MCF 10A (cell line): ENCODE data around the gene MED13L. TPM values are rescaled to one million over a fixed set of nuclear protein-coding genes. Genes with fewer than 3 reads are reported as not detected.

ENCODE experiments used
- BruUV-seq: library from RNA; stranded (reverse); fragments of 400-500 nt; replicated peaks from 2 replicates; lab custom pipeline; 2021; lab: Mats Ljungman, UMichigan
- CTCF ChIA-PET: fragments of 300-600 bp; sonication (Branson Sonifier 250); formaldehyde crosslinking; extraction: SDS; loops from one replicate; lab custom pipeline; 2021; ENCODE audit warnings: antibody characterized with exemption, inconsistent platforms; lab: Yijun Ruan, JAX
- POLR2A ChIA-PET: fragments of 300-600, 350-650 bp; sonication (Branson Sonifier 250); formaldehyde crosslinking; extraction: SDS; loops from one replicate; lab custom pipeline; 2020; ENCODE audit warnings: antibody characterized with exemption, inconsistent platforms; lab: Yijun Ruan, JAX
- DNase-seq: peaks from one replicate; pipeline ENCODE4 v3.0.0-alpha.2; 2018; ENCODE audit not compliant: unreplicated experiment
- H3K27ac Mint-ChIP-seq: one replicate; pipeline ENCODE4 v1.8.0; 2022; ENCODE audit warnings: mild to moderate bottlenecking, low read depth, mixed read lengths; ENCODE audit not compliant: unreplicated experiment
- H3K27me3 Mint-ChIP-seq: one replicate; pipeline ENCODE4 v1.8.0; 2022; ENCODE audit warnings: mixed read lengths; ENCODE audit not compliant: insufficient read depth, unreplicated experiment
- H3K36me3 Mint-ChIP-seq: one replicate; pipeline ENCODE4 v1.8.0; 2022; ENCODE audit warnings: mild to moderate bottlenecking, moderate library complexity, mixed read lengths; ENCODE audit not compliant: insufficient read depth, unreplicated experiment
- H3K4me1 Mint-ChIP-seq: one replicate; pipeline ENCODE4 v1.8.0; 2022; ENCODE audit warnings: mixed read lengths; ENCODE audit not compliant: insufficient read depth, unreplicated experiment
- H3K4me3 Mint-ChIP-seq: one replicate; pipeline ENCODE4 v1.8.0; 2022; ENCODE audit warnings: mild to moderate bottlenecking, moderate library complexity, mixed read lengths; ENCODE audit not compliant: unreplicated experiment
- H3K9me3 Mint-ChIP-seq: one replicate; pipeline ENCODE4 v1.8.0; 2022; ENCODE audit warnings: mixed read lengths; ENCODE audit not compliant: unreplicated experiment
- CTCF ChIP-seq: fragments of 200-600 bp; IDR thresholded peaks from one replicate; pipeline ENCODE4 v1.8.0; 2022; ENCODE audit warnings: antibody characterized with exemption, mild to moderate bottlenecking; ENCODE audit not compliant: unreplicated experiment
- intact Hi-C: fragments of 100-400 bp; cut with micrococcal nuclease; formaldehyde crosslinking; loops from 2 replicates; pipeline ENCODE4 v1.14.1; 2022
- total RNA-seq: library from RNA; stranded (reverse); gene quantifications from 2 replicates; pipeline ENCODE4 v1.2.3, GENCODE V29; 2022

Gene MED13L
- total RNA-seq, 1 experiment from 2014 or later: 91.6 TPM

- TF ChIP-seq CTCF: no peak
- intact Hi-C loops: no loop called here
- ChIA-PET CTCF (interaction anchor here (0.7 to 1.2 kb wide), 4 partner anchors 22 to 617 kb away, joined by 3 to 4 read pairs (median 4); no protein-coding TSS in a partner anchor), POLR2A (interaction anchor here (0.5 kb wide), 1 partner anchor 127 kb away, joined by 4 read pairs; no protein-coding TSS in a partner anchor)
- H3K36me3 Mint-ChIP-seq: peaks cover 13% of the 10 kb centered on the region
- no peaks in the 10 kb centered on the region for H3K9me3 Mint-ChIP-seq
- H3K27ac Mint-ChIP-seq: no peak overlapping the region
- BruUV-seq: no TSS peak
- H3K27me3 Mint-ChIP-seq: no peaks in the 10 kb centered on the region
- no peak for DNase-seq
- H3K4me3 Mint-ChIP-seq: no peak overlapping the region
- peaks cover 10% of the 10 kb centered on the region for H3K4me1 Mint-ChIP-seq
These were observed 185.3 kb downstream of the MED13L start for GRCh38 chr12:116092162-116092561.

- Mint-ChIP-seq H3K9me3 (no peaks in the 10 kb centered on the region), H3K36me3 (peaks cover 13% of the 10 kb centered on the region), H3K4me1 (peaks cover 10% of the 10 kb centered on the region), H3K4me3 (no peak overlapping the region), H3K27ac (no peak overlapping the region), H3K27me3 (no peaks in the 10 kb centered on the region)
- no peak for TF ChIP-seq CTCF
- intact Hi-C loops: no loop called here
- ChIA-PET POLR2A (interaction anchor here (0.7 kb wide), 1 partner anchor 18 kb away, joined by 3 read pairs; no protein-coding TSS in a partner anchor), CTCF (interaction anchor here (1.2 kb wide), 1 partner anchor 40 kb away, joined by 4 read pairs; no protein-coding TSS in a partner anchor)
- no TSS peak for BruUV-seq
- no peak for DNase-seq
These were observed 185.9 kb downstream of the MED13L start for GRCh38 chr12:116091579-116091978.

- Mint-ChIP-seq H3K9me3 (no peaks in the 10 kb centered on the region), H3K27ac (no peak overlapping the region), H3K27me3 (no peaks in the 10 kb centered on the region), H3K4me1 (peaks cover 15% of the 10 kb centered on the region), H3K36me3 (peaks cover 13% of the 10 kb centered on the region), H3K4me3 (no peak overlapping the region)
- ChIA-PET CTCF (interaction anchor here (0.7 to 1.2 kb wide), 2 partner anchors 11 to 22 kb away, joined by 3 read pairs; no protein-coding TSS in a partner anchor), POLR2A (no interaction called here)
- no TSS peak for BruUV-seq
- no peak for TF ChIP-seq CTCF
- DNase-seq: no peak
- intact Hi-C loops: no loop called here
These were observed 187.0 kb downstream of the MED13L start for GRCh38 chr12:116090516-116090915.

- H3K9me3 Mint-ChIP-seq: no peaks in the 10 kb centered on the region
- intact Hi-C loops: no loop called here
- H3K4me3 Mint-ChIP-seq: no peak overlapping the region
- no peak overlapping the region for H3K27ac Mint-ChIP-seq
- TF ChIP-seq CTCF: no peak
- peaks cover 16% of the 10 kb centered on the region for H3K4me1 Mint-ChIP-seq
- DNase-seq: no peak
- no TSS peak for BruUV-seq
- ChIA-PET CTCF (interaction anchor here (0.6 kb wide), 1 partner anchor 133 kb away, joined by 3 read pairs; no protein-coding TSS in a partner anchor), POLR2A (interaction anchor here (0.5 kb wide), 1 partner anchor 601 kb away, joined by 5 read pairs; no protein-coding TSS in a partner anchor)
- H3K27me3 Mint-ChIP-seq: no peaks in the 10 kb centered on the region
- H3K36me3 Mint-ChIP-seq: peaks cover 13% of the 10 kb centered on the region
These were observed 188.4 kb downstream of the MED13L start for GRCh38 chr12:116089080-116089479.
